Measurements from ENCODE around the gene MKLN1. TPM values are rescaled to one million over a fixed set of nuclear protein-coding genes. Genes with fewer than 3 reads are reported as not detected.

MKLN1 gene
- total and polyA plus RNA-seq, 10 of the 15 experiments (the other 5 are each of a cell fraction or from before 2014, with no cell fraction given), result 13.6 to 55.8 (median 29.3) TPM

DNA sequence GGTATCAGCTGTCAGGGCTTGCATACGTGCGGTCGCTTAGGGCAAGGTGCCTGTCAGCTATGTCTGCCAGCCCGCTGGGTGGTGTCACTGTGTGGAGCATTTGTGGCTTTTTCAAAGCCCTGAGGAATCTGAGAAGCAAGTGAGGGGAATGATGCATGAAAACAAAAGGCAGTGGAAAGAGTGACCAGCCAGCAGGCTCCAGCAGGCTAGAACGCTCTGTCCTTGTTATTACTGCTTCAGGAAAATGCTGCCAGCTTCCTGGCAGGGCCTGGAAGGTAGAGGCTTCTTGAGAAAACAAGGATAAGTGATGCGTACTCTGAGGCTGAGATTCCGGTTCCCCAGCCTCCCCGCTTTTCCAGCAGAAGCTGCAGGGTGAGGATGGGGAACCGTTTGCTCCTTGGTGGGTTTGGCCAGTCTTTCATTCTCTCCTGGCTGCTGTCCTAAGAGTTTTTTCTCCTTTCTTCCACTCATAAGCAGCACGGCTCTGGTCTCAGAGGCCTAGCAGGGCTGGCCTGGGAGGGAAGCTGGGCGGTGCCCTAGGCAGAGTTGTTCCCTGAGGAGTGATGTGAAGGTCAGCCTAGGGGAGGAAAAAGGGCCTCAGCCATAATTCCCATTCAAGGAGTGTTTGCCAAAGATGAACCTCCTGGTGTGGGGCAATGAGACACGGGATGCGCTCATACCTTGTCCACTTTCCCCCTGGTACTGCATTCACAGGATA, 42.8 kb upstream of the MKLN1 start (continued):
- TF ChIP-seq NFYA (IDR thresholded peaks at IDR 0.05; ENCODE audit: borderline replicate concordance, low read depth, low read length) (no peak), SMAD1 (IDR thresholded peaks at IDR 0.05; ENCODE audit: low read depth, partially characterized antibody) (no peak)

DNA sequence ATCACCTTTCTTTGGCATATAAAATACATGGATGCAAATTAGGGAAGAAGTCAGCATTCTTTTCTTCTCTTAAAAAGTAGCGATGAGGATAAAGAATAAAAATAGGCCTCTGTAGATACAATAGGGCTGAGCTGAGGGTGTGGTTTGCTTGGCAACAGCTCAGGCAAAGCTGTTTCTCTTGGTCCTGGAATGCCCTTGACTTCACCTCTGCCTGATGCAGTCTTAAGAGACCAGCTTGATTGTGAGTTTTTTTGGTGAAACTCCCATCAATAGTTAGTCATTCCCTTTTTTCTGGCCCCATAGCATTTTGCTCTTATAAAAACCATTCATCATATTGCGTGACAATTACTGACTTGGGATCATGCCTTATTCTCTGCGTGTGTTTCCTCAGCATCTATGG, 42.1 kb upstream of the MKLN1 start:
- Histone ChIP-seq H3K27me3 (replicated peaks in 1 of 2; ENCODE audit: control insufficient read depth in 2 of 2, insufficient read depth in 2 of 2, low read length in 1 of 2) (no peaks in the 10 kb centered on the region), H3K4me1 (ENCODE audit: control insufficient read depth, insufficient read depth, low read length) (no peaks in the 10 kb centered on the region), H3K4me3 (no peak overlapping the region), H3K9ac (ENCODE audit: control insufficient read depth, insufficient read depth, low read length) (no peak overlapping the region), H3K36me3 (ENCODE audit: control insufficient read depth in 2 of 2, insufficient read depth in 2 of 2, low read length in 1 of 2) (no peaks in the 10 kb centered on the region), H3K4me2 (ENCODE audit: control insufficient read depth, insufficient read depth) (no peak overlapping the region), H3K9me3 (replicated peaks; ENCODE audit: control insufficient read depth, insufficient read depth, low read length) (peaks cover 2% of the 10 kb centered on the region; the same call in 2 of the 3 replicates), H4K20me1 (ENCODE audit: control insufficient read depth, insufficient read depth) (no peaks in the 10 kb centered on the region), H2AFZ (ENCODE audit: control insufficient read depth, low read depth, low read length) (no peak overlapping the region), H3K27ac (ENCODE audit: control insufficient read depth, insufficient read depth) (no peak overlapping the region), H3K79me2 (ENCODE audit: control insufficient read depth, insufficient read depth, low read length) (no peaks in the 10 kb centered on the region)
- no peak for TF ChIP-seq BHLHE40 (IDR thresholded peaks at IDR 0.05; ENCODE audit: borderline replicate concordance in 1 of 2, low read depth in 2 of 2, low read length in 1 of 2)
- TF ChIP-seq, protein P1, sequence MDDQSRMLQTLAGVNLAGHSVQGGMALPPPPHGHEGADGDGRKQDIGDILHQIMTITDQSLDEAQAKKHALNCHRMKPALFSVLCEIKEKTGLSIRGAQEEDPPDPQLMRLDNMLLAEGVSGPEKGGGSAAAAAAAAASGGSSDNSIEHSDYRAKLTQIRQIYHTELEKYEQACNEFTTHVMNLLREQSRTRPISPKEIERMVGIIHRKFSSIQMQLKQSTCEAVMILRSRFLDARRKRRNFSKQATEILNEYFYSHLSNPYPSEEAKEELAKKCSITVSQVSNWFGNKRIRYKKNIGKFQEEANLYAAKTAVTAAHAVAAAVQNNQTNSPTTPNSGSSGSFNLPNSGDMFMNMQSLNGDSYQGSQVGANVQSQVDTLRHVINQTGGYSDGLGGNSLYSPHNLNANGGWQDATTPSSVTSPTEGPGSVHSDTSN (IDR thresholded peaks at IDR 0.05; ENCODE audit: insufficient replicate concordance, low read depth, low read length), result no peak
- DNase-seq (ENCODE audit: low read depth, low spot score) (no peak), FAIRE-seq (no peak), ATAC-seq (no peak)
- ChIA-PET CTCF (interaction anchor here (1.2 to 1.4 kb wide), 2 partner anchors 10 to 108 kb away, joined by 3 read pairs; no protein-coding TSS in a partner anchor), POLR2A (no interaction called here), SMC1A (ENCODE audit: uncharacterized antibody, unreplicated experiment) (interaction anchor here (0.6 to 1.5 kb wide), 4 partner anchors 12 to 419 kb away, joined by 3 to 4 read pairs (median 3); no protein-coding TSS in a partner anchor), RAD21 (ENCODE audit: unreplicated experiment) (interaction anchor here (1.2 kb wide), 1 partner anchor 181 kb away, joined by 3 read pairs; no protein-coding TSS in a partner anchor)
- no TSS peak for BruUV-seq (replicated peaks)
- intact Hi-C loops (cut with micrococcal nuclease; ENCODE audit: unreplicated experiment), result no loop called here
- WGBS (ENCODE audit: insufficient coverage, insufficient replicate concordance, low lambda C conversion rate, missing lambda C conversion rate), result 76% methylated on average over 3 of the region's 3 CpGs
- in situ Hi-C loops (cut with MboI), result no loop called here

Measured in GM12878 (cell line).